PC-3 (cell line): Measurements from ENCODE around the gene TMEM14C. TPM values are rescaled to one million over a fixed set of nuclear protein-coding genes. Genes with fewer than 3 reads are reported as not detected.

Experiments
- ATAC-seq: fragments of 200-7000 bp; cut with Tn5 transposase; 2 replicates; pipeline ENCODE4 v1.9.1; 2020; ENCODE audit warnings: mild to moderate bottlenecking, moderate library complexity
- BruUV-seq: library from RNA; stranded (reverse); fragments of 400-500 nt; replicated peaks from 2 replicates; lab custom pipeline; 2021; lab: Mats Ljungman, UMichigan
- CTCF ChIA-PET: fragments of 300-600 bp; sonication (Branson Sonifier 250); formaldehyde crosslinking; loops from one replicate; lab custom pipeline; 2022; ENCODE audit warnings: antibody characterized with exemption; lab: Charles Lee
- POLR2A ChIA-PET: fragments of 300-600 bp; sonication (Branson Sonifier 250); formaldehyde crosslinking; loops from one replicate; lab custom pipeline; 2022; ENCODE audit warnings: antibody characterized with exemption; ENCODE audit not compliant: unreplicated experiment; lab: Charles Lee
- DNase-seq: peaks from one replicate; pipeline ENCODE4 v3.0.0-alpha.2; 2015
- H2AFZ ChIP-seq: fragments of 300-600 bp; sonication (generic); 2 replicates; pipeline ENCODE4 v1.6.0; 2016; ENCODE audit warnings: antibody characterized with exemption, low read length
- H3F3A ChIP-seq: fragments of 300-600 bp; sonication (generic); one replicate; pipeline ENCODE4 v1.6.0; 2017; ENCODE audit warnings: antibody characterized with exemption, low read length, control low read depth, mild to moderate bottlenecking; ENCODE audit not compliant: unreplicated experiment
- H3K27ac ChIP-seq: fragments of 300-600 bp; sonication (generic); 2 replicates; pipeline ENCODE4 v1.5.1; 2016; ENCODE audit warnings: mild to moderate bottlenecking, low read length
- H3K27me3 ChIP-seq: fragments of 300-600 bp; sonication (generic); 2 replicates; pipeline ENCODE4 v1.6.1; 2016; ENCODE audit warnings: low read length, mixed read lengths
- H3K36me3 ChIP-seq: fragments of 300-600 bp; sonication (generic); 2 replicates; pipeline ENCODE4 v1.6.1; 2016; ENCODE audit warnings: low read depth, mixed run types, low read length, mixed read lengths
- H3K4me1 ChIP-seq: fragments of 300-600 bp; sonication (generic); 2 replicates; pipeline ENCODE4 v1.5.1; 2016; ENCODE audit warnings: low read length; ENCODE audit not compliant: insufficient read depth
- H3K4me2 ChIP-seq: fragments of 300-600 bp; sonication (generic); 2 replicates; pipeline ENCODE4 v1.6.0; 2016; ENCODE audit warnings: low read length
- H3K4me3 ChIP-seq: fragments of 300-600 bp; sonication (generic); 2 replicates; pipeline ENCODE4 v1.5.1; 2016; ENCODE audit warnings: mild to moderate bottlenecking, low read length, mixed read lengths
- H3K79me2 ChIP-seq: fragments of 300-600 bp; sonication (generic); 2 replicates; pipeline ENCODE4 v1.6.1; 2017; ENCODE audit warnings: low read length, mixed read lengths
- H3K9ac ChIP-seq: fragments of 300-600 bp; sonication (generic); 2 replicates; pipeline ENCODE4 v1.6.0; 2016; ENCODE audit warnings: mild to moderate bottlenecking, low read length
- H3K9me2 ChIP-seq: fragments of 300-600 bp; sonication (generic); replicated peaks from 2 replicates; pipeline ENCODE4 v1.6.1; 2016; ENCODE audit warnings: mixed run types, low read length, mixed read lengths
- H3K9me3 ChIP-seq: fragments of 300-600 bp; sonication (generic); 2 replicates; pipeline ENCODE4 v1.6.1; 2016; ENCODE audit warnings: low read length, mixed read lengths
- H4K20me1 ChIP-seq: fragments of 300-600 bp; sonication (generic); 2 replicates; pipeline ENCODE4 v1.6.1; 2016; ENCODE audit warnings: low read length, mixed read lengths
- EZH2 ChIP-seq: fragments of 300-600 bp; sonication (generic); IDR thresholded peaks from one replicate; pipeline ENCODE4 v1.6.1; 2017; ENCODE audit warnings: antibody characterized with exemption, mild to moderate bottlenecking, low read length; ENCODE audit not compliant: unreplicated experiment
- EZH2phosphoT487 ChIP-seq: fragments of 300-600 bp; sonication (generic); IDR thresholded peaks from 2 replicates; pipeline ENCODE4 v1.6.1; 2018; ENCODE audit warnings: mild to moderate bottlenecking, antibody characterized with exemption, low read length, borderline replicate concordance
- intact Hi-C: fragments of 100-400 bp; cut with micrococcal nuclease; formaldehyde crosslinking; loops from 2 replicates; pipeline ENCODE4 v1.9.0; 2023
- total RNA-seq: library from RNA; depleted of rRNA; stranded (reverse); fragments of >200 nt; gene quantifications from 2 replicates; pipeline ENCODE4 v1.2.3, GENCODE V29; 2014
- TF ChIP-seq, protein P1 (sequence below): fragments of 300-600 bp; sonication (generic); conservative IDR thresholded peaks from 2 replicates; pipeline ENCODE4 v1.5.1; 2017; ENCODE audit warnings: antibody characterized with exemption, low read depth, mild to moderate bottlenecking, low read length

The TMEM14C gene
- total RNA-seq, 1 experiment from 2014 or later = 87.8 TPM

DNA sequence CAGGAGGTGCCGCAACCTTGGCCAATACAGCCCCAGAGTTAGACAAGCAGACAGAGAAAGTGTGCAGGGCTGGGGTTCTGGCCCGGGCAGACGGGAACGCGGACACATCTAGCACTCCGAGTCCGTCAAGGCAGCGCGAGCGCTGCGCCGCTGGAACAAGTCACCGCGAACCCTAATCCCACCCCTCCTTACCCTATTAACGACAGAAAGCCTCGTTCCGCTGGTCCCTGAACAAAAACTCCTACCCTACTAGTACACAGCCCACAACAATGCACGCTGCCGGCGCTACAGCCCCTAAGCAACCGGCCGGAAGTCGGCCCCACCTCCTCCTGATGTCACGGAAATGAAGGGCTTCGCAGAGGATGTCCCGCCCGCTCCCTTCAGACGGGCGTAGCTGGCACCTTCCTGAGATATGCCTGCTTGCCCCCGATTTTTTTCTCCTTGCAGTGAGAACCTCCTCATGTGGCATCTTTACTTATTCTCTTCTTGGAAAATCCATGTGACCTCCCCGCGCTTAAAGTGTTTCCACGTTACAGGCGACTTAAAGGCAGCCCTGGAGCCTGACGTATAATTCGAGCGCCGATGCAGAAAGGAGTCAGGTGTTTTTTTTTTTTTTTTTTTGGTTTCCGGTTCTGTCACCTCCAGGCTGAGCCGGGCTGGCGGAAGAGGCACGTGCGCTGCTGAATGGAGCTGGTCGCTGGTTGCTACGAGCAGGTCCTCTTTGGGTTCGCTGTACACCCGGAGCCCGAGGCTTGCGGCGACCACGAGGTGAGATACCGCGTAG lies 28.4 kb upstream of the TMEM14C start, which contains the start of the genes C6orf52 and PAK1IP1:
TSS of gene C6orf52 (minus strand) at position 315 of the 784 bp plus-strand sequence. CDS start 7,066 bp downstream, outside the sequence.
TSS of gene PAK1IP1 (plus strand) at position 671 of the 784 bp plus-strand sequence. CDS start at position 685, 14 bp downstream.
- CTCF ChIA-PET = interaction anchor here (0.6 to 1.1 kb wide), 4 partner anchors 28 to 229 kb away, joined by 3 to 11 read pairs (median 8); partner anchors contain the start of gene TMEM14C
- TSS peak; percentile 81 for BruUV-seq
- Histone ChIP-seq H3K79me2 (peaks cover 62% of the 10 kb centered on the region), H3F3A (no peaks in the 10 kb centered on the region), H3K27me3 (no peaks in the 10 kb centered on the region), H2AFZ (peak within 1 kb of the TSS; percentile 84), H4K20me1 (no peaks in the 10 kb centered on the region), H3K36me3 (peaks cover 18% of the 10 kb centered on the region; the same call in 1 of the 2 replicates), H3K4me2 (peak within 1 kb of the TSS; percentile 92), H3K9ac (peak within 1 kb of the TSS; percentile 95), H3K27ac (peak within 1 kb of the TSS; percentile 94), H3K4me1 (peaks cover 19% of the 10 kb centered on the region), H3K9me2 (no peaks in the 10 kb centered on the region), H3K4me3 (peak within 1 kb of the TSS; percentile 98), H3K9me3 (no peaks in the 10 kb centered on the region)
- intact Hi-C loops = loop anchor here (1.0 to 5.0 kb wide), 7 partner anchors 28 to 184 kb away; partner anchors contain the start of genes TMEM14B and TMEM14C
- POLR2A ChIA-PET = interaction anchor here (0.6 to 0.9 kb wide), 3 partner anchors 28 to 99 kb away, joined by 6 to 8 read pairs (median 8); partner anchors contain the start of gene TMEM14C
- TF ChIP-seq EZH2phosphoT487 (no peak), EZH2 (no peak)
- TF ChIP-seq, protein P1, sequence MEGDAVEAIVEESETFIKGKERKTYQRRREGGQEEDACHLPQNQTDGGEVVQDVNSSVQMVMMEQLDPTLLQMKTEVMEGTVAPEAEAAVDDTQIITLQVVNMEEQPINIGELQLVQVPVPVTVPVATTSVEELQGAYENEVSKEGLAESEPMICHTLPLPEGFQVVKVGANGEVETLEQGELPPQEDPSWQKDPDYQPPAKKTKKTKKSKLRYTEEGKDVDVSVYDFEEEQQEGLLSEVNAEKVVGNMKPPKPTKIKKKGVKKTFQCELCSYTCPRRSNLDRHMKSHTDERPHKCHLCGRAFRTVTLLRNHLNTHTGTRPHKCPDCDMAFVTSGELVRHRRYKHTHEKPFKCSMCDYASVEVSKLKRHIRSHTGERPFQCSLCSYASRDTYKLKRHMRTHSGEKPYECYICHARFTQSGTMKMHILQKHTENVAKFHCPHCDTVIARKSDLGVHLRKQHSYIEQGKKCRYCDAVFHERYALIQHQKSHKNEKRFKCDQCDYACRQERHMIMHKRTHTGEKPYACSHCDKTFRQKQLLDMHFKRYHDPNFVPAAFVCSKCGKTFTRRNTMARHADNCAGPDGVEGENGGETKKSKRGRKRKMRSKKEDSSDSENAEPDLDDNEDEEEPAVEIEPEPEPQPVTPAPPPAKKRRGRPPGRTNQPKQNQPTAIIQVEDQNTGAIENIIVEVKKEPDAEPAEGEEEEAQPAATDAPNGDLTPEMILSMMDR = no peak
- ATAC-seq = peak; percentile 96
- peak; percentile 91 for DNase-seq

DNA sequence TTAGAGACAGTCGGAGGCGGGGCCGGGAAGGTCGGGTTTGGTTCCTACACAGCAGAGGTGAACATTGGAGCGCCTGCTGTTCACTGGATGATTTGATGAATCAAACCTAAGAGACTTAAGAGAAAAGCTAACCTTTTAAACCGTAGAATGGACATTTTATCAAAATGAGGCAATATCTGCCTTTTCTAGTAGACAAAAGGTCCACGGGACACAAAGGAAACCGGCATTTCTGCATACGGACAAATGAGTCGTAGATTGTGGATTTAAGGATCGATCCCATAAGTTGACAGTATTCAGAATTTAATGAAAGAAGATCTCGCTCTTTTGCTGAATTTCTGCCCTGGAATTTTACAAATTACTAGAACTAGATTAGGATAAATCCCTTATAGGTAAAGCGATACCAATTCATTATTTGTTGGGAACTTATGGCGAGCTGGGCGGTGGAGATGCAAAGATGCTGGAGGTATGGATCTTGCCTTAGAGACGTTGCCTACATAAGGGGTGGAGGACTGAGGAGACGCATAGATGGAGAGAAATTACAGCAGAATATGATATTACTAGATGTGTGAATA lies 27.7 kb upstream of the TMEM14C start:
- Histone ChIP-seq H3K4me3 (peak overlapping the region; percentile 98), H3K9me3 (no peaks in the 10 kb centered on the region), H3K4me2 (peak overlapping the region; percentile 92), H2AFZ (peak overlapping the region; percentile 84), H3K27me3 (no peaks in the 10 kb centered on the region), H3K79me2 (peaks cover 66% of the 10 kb centered on the region), H3K9me2 (no peaks in the 10 kb centered on the region), H4K20me1 (no peaks in the 10 kb centered on the region), H3K4me1 (peaks cover 19% of the 10 kb centered on the region), H3K9ac (peak overlapping the region; percentile 95), H3K27ac (peak overlapping the region; percentile 94), H3F3A (no peaks in the 10 kb centered on the region), H3K36me3 (peaks cover 23% of the 10 kb centered on the region; the same call in 1 of the 2 replicates)
- TF ChIP-seq, protein P1 = no peak
- TF ChIP-seq EZH2 (no peak), EZH2phosphoT487 (no peak)
- intact Hi-C loops = loop anchor here (2.0 to 5.0 kb wide), 2 partner anchors 28 to 107 kb away; partner anchors contain the start of gene TMEM14C
- ChIA-PET POLR2A (interaction anchor here (0.6 to 0.9 kb wide), 3 partner anchors 28 to 1931 kb away, joined by 4 to 8 read pairs (median 6); partner anchors contain the start of gene TMEM14C), CTCF (interaction anchor here (0.6 to 1.1 kb wide), 4 partner anchors 28 to 229 kb away, joined by 3 to 11 read pairs (median 8); partner anchors contain the start of gene TMEM14C)
- DNase-seq = no peak
- no peak; the same call in 1 of the 2 replicates for ATAC-seq
- TSS peak; percentile 81 for BruUV-seq
